NCI-H1417 (cell line): Measurements from ENCODE around the gene ANKEF1.
A peak's percentile ranks its signal among the peaks of the same experiment; 100 is the strongest.

ENCODE experiments used
- DNase-seq, 3 experiments: peaks; one replicate each; lab custom pipeline; 2025; lab: John Stamatoyannopoulos, UW

Gene ANKEF1

GRCh38 chr20:10080574-10080973 is 45.8 kb downstream of the ANKEF1 start:
- no peak for DNase-seq

- DNase-seq = no peak
Measured at GRCh38 chr20:10089871-10090587, 55.2 kb downstream of the ANKEF1 start.

- peak; percentile 49 to 89 (median 85) for DNase-seq
Measured at GRCh38 chr20:10090588-10091166, 55.9 kb downstream of the ANKEF1 start.

- no peak for DNase-seq
Measured at GRCh38 chr20:10093087-10093591, 58.4 kb downstream of the ANKEF1 start.

- DNase-seq = no peak
Measured at GRCh38 chr20:10094566-10095173, 59.9 kb downstream of the ANKEF1 start.

- DNase-seq = no peak
Measured at GRCh38 chr20:10096790-10097189, 62.0 kb downstream of the ANKEF1 start.

- peak in 2 of 3 experiments; percentile 49 to 82 for DNase-seq
Measured at GRCh38 chr20:10105046-10105445, 70.3 kb downstream of the ANKEF1 start.
